H9 (cell line): ENCODE measurements around the gene FRMD1. TPM values are rescaled to one million over a fixed set of nuclear protein-coding genes. Genes with fewer than 3 reads are reported as not detected.

ENCODE experiments used
- DNase-seq: peaks from one replicate; pipeline ENCODE4 v3.0.0-alpha.2; 2017
- H2AFZ ChIP-seq: one replicate; pipeline ENCODE4 v1.6.1; 2013; ENCODE audit warnings: mild to moderate bottlenecking, low read length, control low read depth, moderate library complexity
- H2AK5ac ChIP-seq: 2 replicates; pipeline ENCODE4 v1.6.1; 2013; ENCODE audit warnings: low read length, control low read depth, mixed read lengths; ENCODE audit not compliant: insufficient read length
- H2BK120ac ChIP-seq: one replicate; pipeline ENCODE4 v1.6.1; 2013; ENCODE audit warnings: low read depth, mild to moderate bottlenecking, low read length, control low read depth, inconsistent platforms; ENCODE audit not compliant: poor library complexity, severe bottlenecking
- H2BK12ac ChIP-seq: 2 replicates; pipeline ENCODE4 v1.6.1; 2013; ENCODE audit warnings: low read length, control low read depth, mixed read lengths, low read depth; ENCODE audit not compliant: insufficient read length
- H2BK15ac ChIP-seq: 2 replicates; pipeline ENCODE4 v1.6.1; 2013; ENCODE audit warnings: low read depth, low read length, control low read depth
- H2BK20ac ChIP-seq: one replicate; pipeline ENCODE4 v1.6.1; 2013; ENCODE audit warnings: low read depth, mild to moderate bottlenecking, low read length, control low read depth, inconsistent platforms; ENCODE audit not compliant: poor library complexity, severe bottlenecking
- H2BK5ac ChIP-seq: 2 replicates; pipeline ENCODE4 v1.6.1; 2013; ENCODE audit warnings: low read length, control low read depth, mixed read lengths; ENCODE audit not compliant: insufficient read length
- H3K14ac ChIP-seq: 2 replicates; pipeline ENCODE4 v1.6.1; 2013; ENCODE audit warnings: low read length, control low read depth; ENCODE audit not compliant: insufficient read depth
- H3K18ac ChIP-seq: 2 replicates; pipeline ENCODE4 v1.6.1; 2013; ENCODE audit warnings: low read depth, mild to moderate bottlenecking, mixed read lengths, low read length, control low read depth; ENCODE audit not compliant: insufficient read length
- H3K23ac ChIP-seq: 2 replicates; pipeline ENCODE4 v1.6.1; 2013; ENCODE audit warnings: low read length, control low read depth, mixed read lengths, low read depth; ENCODE audit not compliant: insufficient read length
- H3K23me2 ChIP-seq: 2 replicates; pipeline ENCODE4 v1.6.1; 2013; ENCODE audit warnings: low read depth, mild to moderate bottlenecking, mixed read lengths, low read length, control low read depth; ENCODE audit not compliant: insufficient read length, poor library complexity, severe bottlenecking
- H3K27ac ChIP-seq: 2 replicates; pipeline ENCODE4 v1.5.1; 2013; ENCODE audit warnings: low read length, control low read depth, mixed read lengths, low read depth; ENCODE audit not compliant: insufficient read length
- H3K27me3 ChIP-seq: 2 replicates; pipeline ENCODE4 v1.6.1; 2013; ENCODE audit warnings: low read length, control low read depth, inconsistent platforms; ENCODE audit not compliant: insufficient read depth
- H3K4ac ChIP-seq: 2 replicates; pipeline ENCODE4 v1.6.1; 2013; ENCODE audit warnings: low read depth, mild to moderate bottlenecking, control low read depth, inconsistent platforms, low read length, moderate library complexity
- H3K4me1 ChIP-seq: 2 replicates; pipeline ENCODE4 v1.6.1; 2013; ENCODE audit warnings: low read length, control low read depth, inconsistent platforms; ENCODE audit not compliant: insufficient read depth
- H3K4me2 ChIP-seq: 2 replicates; pipeline ENCODE4 v1.6.1; 2013; ENCODE audit warnings: low read length, control low read depth, mixed read lengths; ENCODE audit not compliant: insufficient read length, insufficient read depth
- H3K56ac ChIP-seq: 2 replicates; pipeline ENCODE4 v1.6.1; 2013; ENCODE audit warnings: low read depth, mild to moderate bottlenecking, mixed read lengths, low read length, control low read depth; ENCODE audit not compliant: insufficient read length
- H3K79me1 ChIP-seq: 2 replicates; pipeline ENCODE4 v1.6.1; 2013; ENCODE audit warnings: low read depth, mild to moderate bottlenecking, moderate library complexity, low read length, control low read depth, inconsistent platforms; ENCODE audit not compliant: insufficient read depth, poor library complexity, severe bottlenecking
- H3K79me2 ChIP-seq: 2 replicates; pipeline ENCODE4 v1.6.1; 2013; ENCODE audit warnings: low read length, control low read depth, inconsistent platforms; ENCODE audit not compliant: insufficient read depth
- H3K9ac ChIP-seq: 2 replicates; pipeline ENCODE4 v1.6.1; 2013; ENCODE audit warnings: low read length, control low read depth, mixed read lengths; ENCODE audit not compliant: insufficient read length; ENCODE audit errors: extremely low read depth
- H3K9me3 ChIP-seq: one replicate; pipeline ENCODE4 v1.6.1; 2013; ENCODE audit warnings: low read depth, low read length, inconsistent platforms; ENCODE audit not compliant: control insufficient read depth
- H3T11ph ChIP-seq: one replicate; pipeline ENCODE4 v1.6.1; 2013; ENCODE audit warnings: mild to moderate bottlenecking, low read length, control low read depth, inconsistent platforms
- H4K20me1 ChIP-seq: one replicate; pipeline ENCODE4 v1.6.1; 2013; ENCODE audit not compliant: control insufficient read depth, insufficient read length, insufficient read depth
- H4K5ac ChIP-seq: 2 replicates; pipeline ENCODE4 v1.6.1; 2013; ENCODE audit warnings: low read depth, mild to moderate bottlenecking, mixed read lengths, low read length, control low read depth; ENCODE audit not compliant: insufficient read length
- H4K8ac ChIP-seq: replicated peaks from 2 replicates; pipeline ENCODE4 v1.6.1; 2013; ENCODE audit warnings: low read length, control low read depth, mixed read lengths, low read depth; ENCODE audit not compliant: insufficient read length
- H4K91ac ChIP-seq: 2 replicates; pipeline ENCODE4 v1.6.1; 2013; ENCODE audit warnings: low read depth, mild to moderate bottlenecking, moderate library complexity, mixed read lengths, low read length, control low read depth; ENCODE audit not compliant: insufficient read length
- H3K27ac Mint-ChIP-seq, 3 experiments: 2 replicates in 2 of 3; 3 replicates in 1 of 3; pipeline ENCODE4 v1.8.0; 2020 to 2021; ENCODE audit warnings: mixed read lengths in 3 of 3, mild to moderate bottlenecking in 1 of 3, moderate library complexity in 1 of 3
- H3K27me3 Mint-ChIP-seq: 2 replicates; pipeline ENCODE4 v1.8.0; 2021; ENCODE audit warnings: low read depth, mild to moderate bottlenecking, moderate library complexity, mixed read lengths
- H3K36me3 Mint-ChIP-seq, 3 experiments: 2 replicates in 2 of 3; 3 replicates in 1 of 3; pipeline ENCODE4 v1.8.0; 2020 to 2021; ENCODE audit warnings: low read depth in 3 of 3, mixed read lengths in 3 of 3; ENCODE audit not compliant: insufficient read depth in 1 of 3
- H3K4me1 Mint-ChIP-seq, 2 experiments: 2 replicates each; pipeline ENCODE4 v1.8.0; 2020; ENCODE audit warnings: mixed read lengths in 2 of 2
- H3K4me3 Mint-ChIP-seq, 2 experiments: 2 replicates in 1 of 2; 3 replicates in 1 of 2; pipeline ENCODE4 v1.8.0; 2020 to 2021; ENCODE audit warnings: mild to moderate bottlenecking in 2 of 2, mixed read lengths in 2 of 2, moderate library complexity in 1 of 2
- H3K9me3 Mint-ChIP-seq, 2 experiments: 2 replicates in 1 of 2; 3 replicates in 1 of 2; pipeline ENCODE4 v1.8.0; 2020; ENCODE audit warnings: mild to moderate bottlenecking in 2 of 2, mixed read lengths in 2 of 2, moderate library complexity in 1 of 2
- CTCF ChIP-seq: fragments of 200-600 bp; sonication (generic); conservative IDR thresholded peaks from 3 replicates; pipeline ENCODE4 v1.8.0; 2021; ENCODE audit warnings: antibody characterized with exemption, mild to moderate bottlenecking
- WGBS: extraction: QIAGEN DNeasy Blood & Tissue Kit; methylation state at CpG from one replicate; pipeline ENCODE4 v1.1.7; 2013; ENCODE audit warnings: missing lambda C conversion rate, low lambda C conversion rate, mixed read lengths; ENCODE audit not compliant: insufficient read length; ENCODE audit errors: extremely low coverage; 5-methylcytosine and 5-hydroxymethylcytosine counted together
- total RNA-seq: library from RNA; stranded (reverse); gene quantifications from 2 replicates; pipeline ENCODE4 v1.2.1, GENCODE V29; 2021

FRMD1 gene
- total RNA-seq, 1 experiment from 2014 or later: not detected

GRCh38 chr6:168055696-168056489 is 23.1 kb downstream of the FRMD1 start:
- H3K18ac ChIP-seq: no peak overlapping the region
- H3K9me3 ChIP-seq: no peaks in the 10 kb centered on the region
- H3K27me3 Mint-ChIP-seq: no peaks in the 10 kb centered on the region; the same call in 1 of the 2 replicates

More at GRCh38 chr6:168055696-168056489, 23.1 kb downstream of the FRMD1 start:
- no CpG with 5 or more reads among the region's 22 CpGs for WGBS
- Mint-ChIP-seq H3K36me3 (no peaks in the 10 kb centered on the region; a peak in 1 of 7 replicates), H3K9me3 (no peaks in the 10 kb centered on the region), H3K4me3 (no peak overlapping the region), H3K4me1 (peaks cover 0 to 5% of the 10 kb centered on the region in 2 experiments; a peak in 1 of 4 replicates), H3K27ac (no peak overlapping the region; a peak in 1 of 7 replicates)
- no peak overlapping the region for H4K5ac ChIP-seq
- H3K23ac ChIP-seq: no peak overlapping the region
- no peak overlapping the region for H3K4ac ChIP-seq
- H2AK5ac ChIP-seq: no peak overlapping the region
- no peaks in the 10 kb centered on the region for H3K79me2 ChIP-seq
- no peak overlapping the region for H3K9ac ChIP-seq
- no peak overlapping the region for H3K56ac ChIP-seq
- H2BK120ac ChIP-seq: no peak overlapping the region
- no peak for DNase-seq
- no peak overlapping the region for H3K4me2 ChIP-seq
- H3T11ph ChIP-seq: no peak overlapping the region
- no peak overlapping the region for H3K27ac ChIP-seq
- H2BK15ac ChIP-seq: no peak overlapping the region
- no peak overlapping the region for H4K8ac ChIP-seq
- no peaks in the 10 kb centered on the region for H3K27me3 ChIP-seq
- no peak overlapping the region for H2BK20ac ChIP-seq
- TF ChIP-seq CTCF: no peak
- no peak overlapping the region for H2AFZ ChIP-seq
- H3K4me1 ChIP-seq: no peaks in the 10 kb centered on the region
- H2BK12ac ChIP-seq: no peak overlapping the region
- H3K79me1 ChIP-seq: no peaks in the 10 kb centered on the region
- H3K14ac ChIP-seq: no peak overlapping the region; the same call in 1 of the 2 replicates
- no peaks in the 10 kb centered on the region for H4K20me1 ChIP-seq
- no peak overlapping the region for H4K91ac ChIP-seq
- no peak overlapping the region for H2BK5ac ChIP-seq
- no peaks in the 10 kb centered on the region for H3K23me2 ChIP-seq
